WTC11 (cell line): ENCODE results near the gene CDCA7. TPM values are rescaled to one million over a fixed set of nuclear protein-coding genes. Genes with fewer than 3 reads are reported as not detected.

Experiments used
- ATAC-seq: fragments of 200-7000 bp; cut with Tn5 transposase; 2 replicates; pipeline ENCODE4 v1.10.0; 2021; ENCODE audit warnings: mild to moderate bottlenecking, moderate library complexity
- CTCF ChIA-PET: fragments of 300-600 bp; sonication (Branson Sonifier 250); formaldehyde crosslinking; loops from one replicate; lab custom pipeline; 2021; ENCODE audit warnings: antibody characterized with exemption; lab: Charles Lee
- POLR2A ChIA-PET: fragments of 350-600 bp; sonication (Branson Sonifier 250); formaldehyde crosslinking; loops from one replicate; lab custom pipeline; 2021; ENCODE audit warnings: antibody characterized with exemption; lab: Charles Lee
- DNase-seq: peaks from one replicate; pipeline ENCODE4 v3.0.0; 2021; ENCODE audit warnings: low spot score
- H3K27ac Mint-ChIP-seq: 2 replicates; pipeline ENCODE4 v1.8.0; 2021; ENCODE audit warnings: mixed read lengths
- H3K27me3 Mint-ChIP-seq: 2 replicates; pipeline ENCODE4 v1.8.0; 2021; ENCODE audit warnings: low read depth, mild to moderate bottlenecking, moderate library complexity, mixed read lengths
- H3K36me3 Mint-ChIP-seq: 2 replicates; pipeline ENCODE4 v1.8.0; 2021; ENCODE audit warnings: mixed read lengths
- H3K4me1 Mint-ChIP-seq: 2 replicates; pipeline ENCODE4 v1.8.0; 2022; ENCODE audit warnings: mixed read lengths
- H3K4me3 Mint-ChIP-seq: 2 replicates; pipeline ENCODE4 v1.8.0; 2021; ENCODE audit warnings: mild to moderate bottlenecking, moderate library complexity, mixed read lengths
- H3K9me3 Mint-ChIP-seq: 2 replicates; pipeline ENCODE4 v1.8.0; 2021; ENCODE audit warnings: mixed read lengths
- ATF1 ChIP-seq: sonication (generic); formaldehyde crosslinking; IDR thresholded peaks from 2 replicates; pipeline ENCODE4 v1.8.1; 2023; ENCODE audit warnings: mild to moderate bottlenecking, moderate library complexity, missing genetic modification reagents
- FOXP1 ChIP-seq: sonication (generic); formaldehyde crosslinking; IDR thresholded peaks from 2 replicates; pipeline ENCODE4 v1.8.0; 2022; ENCODE audit warnings: missing genetic modification reagents, mild to moderate bottlenecking, moderate library complexity, borderline replicate concordance
- GTF2I ChIP-seq: fragments of 250-450 bp; sonication (Bioruptor Pico); conservative IDR thresholded peaks from 2 replicates; pipeline ENCODE4 v1.4.0; 2021; ENCODE audit warnings: mild to moderate bottlenecking
- IRF2 ChIP-seq: sonication (generic); formaldehyde crosslinking; IDR thresholded peaks from 2 replicates; pipeline ENCODE4 v1.8.0; 2022; ENCODE audit warnings: low read depth, missing genetic modification reagents, borderline replicate concordance
- JUN ChIP-seq: sonication (generic); formaldehyde crosslinking; IDR thresholded peaks from 2 replicates; pipeline ENCODE4 v1.8.0; 2023; ENCODE audit warnings: mild to moderate bottlenecking, missing genetic modification reagents
- MXD4 ChIP-seq: fragments of 250-450 bp; sonication (Bioruptor Pico); IDR thresholded peaks from 2 replicates; pipeline ENCODE4 v1.8.0; 2021; ENCODE audit warnings: mild to moderate bottlenecking, moderate library complexity, borderline replicate concordance
- MYBL2 ChIP-seq: sonication (generic); formaldehyde crosslinking; IDR thresholded peaks from 2 replicates; pipeline ENCODE4 v1.8.1; 2023; ENCODE audit warnings: mild to moderate bottlenecking, moderate library complexity, missing genetic modification reagents
- NFE2L1 ChIP-seq: sonication (generic); formaldehyde crosslinking; IDR thresholded peaks from 2 replicates; pipeline ENCODE4 v1.8.1; 2023; ENCODE audit warnings: missing genetic modification reagents
- NR1H2 ChIP-seq: sonication (generic); formaldehyde crosslinking; IDR thresholded peaks from 2 replicates; pipeline ENCODE4 v1.9.0; 2021; ENCODE audit warnings: mild to moderate bottlenecking, moderate library complexity, missing genetic modification reagents
- NR2C2 ChIP-seq: sonication (generic); formaldehyde crosslinking; IDR thresholded peaks from 2 replicates; pipeline ENCODE4 v1.8.0; 2022; ENCODE audit warnings: mild to moderate bottlenecking, missing genetic modification reagents
- SP1 ChIP-seq: sonication (generic); formaldehyde crosslinking; conservative IDR thresholded peaks from 2 replicates; pipeline ENCODE4 v1.8.1; 2022; ENCODE audit warnings: missing genetic modification reagents
- ZNF396 ChIP-seq: fragments of 250-450 bp; sonication (Bioruptor Pico); IDR thresholded peaks from 2 replicates; pipeline ENCODE4 v1.8.0; 2021; ENCODE audit warnings: mild to moderate bottlenecking, moderate library complexity, borderline replicate concordance
- ZNF423 ChIP-seq: fragments of 250-450 bp; sonication (Bioruptor Pico); IDR thresholded peaks from 2 replicates; pipeline ENCODE4 v2.1.2; 2022; ENCODE audit warnings: mild to moderate bottlenecking, moderate library complexity
- total RNA-seq: library from RNA; stranded (reverse); gene quantifications from 3 replicates; pipeline ENCODE4 v1.2.3, GENCODE V29; 2021
- TF ChIP-seq, protein P1 (sequence below): fragments of 250-450 bp; sonication (Bioruptor Pico); IDR thresholded peaks from 2 replicates; pipeline ENCODE4 v1.9.0; 2021; ENCODE audit warnings: mild to moderate bottlenecking
- TF ChIP-seq, protein P2 (sequence below): sonication (generic); formaldehyde crosslinking; IDR thresholded peaks from 2 replicates; pipeline ENCODE4 v1.8.1; 2022; ENCODE audit warnings: mild to moderate bottlenecking, missing genetic modification reagents, moderate library complexity, borderline replicate concordance
- TF ChIP-seq, protein P3 (sequence below): sonication (generic); formaldehyde crosslinking; IDR thresholded peaks from 2 replicates; pipeline ENCODE4 v1.8.1; 2023; ENCODE audit warnings: mild to moderate bottlenecking, missing genetic modification reagents
- TF ChIP-seq, protein P4 (sequence below): sonication (generic); formaldehyde crosslinking; IDR thresholded peaks from 2 replicates; pipeline ENCODE4 v1.8.1; 2023; ENCODE audit warnings: mild to moderate bottlenecking, missing genetic modification reagents, moderate library complexity
- TF ChIP-seq, protein P5 (sequence below): fragments of 250-450 bp; sonication (Bioruptor Pico); IDR thresholded peaks from 2 replicates; pipeline ENCODE4 v1.9.0; 2021; ENCODE audit warnings: mild to moderate bottlenecking
- TF ChIP-seq, protein P6 (sequence below): sonication (generic); formaldehyde crosslinking; IDR thresholded peaks from 2 replicates; pipeline ENCODE4 v1.8.0; 2022; ENCODE audit warnings: mild to moderate bottlenecking, missing genetic modification reagents
- TF ChIP-seq, protein P7 (sequence below): sonication (generic); formaldehyde crosslinking; conservative IDR thresholded peaks from 2 replicates; pipeline ENCODE4 v1.8.1; 2022; ENCODE audit warnings: mild to moderate bottlenecking, missing genetic modification reagents
- TF ChIP-seq, protein P8 (sequence below): fragments of 250-450 bp; sonication (Bioruptor Pico); IDR thresholded peaks from 2 replicates; pipeline ENCODE4 v1.9.0; 2021; ENCODE audit warnings: mild to moderate bottlenecking, borderline replicate concordance
- TF ChIP-seq, protein P9 (sequence below): sonication (generic); formaldehyde crosslinking; IDR thresholded peaks from 2 replicates; pipeline ENCODE4 v1.8.1; 2022; ENCODE audit warnings: missing genetic modification reagents, borderline replicate concordance

The CDCA7 gene
- total RNA-seq, 1 experiment from 2014 or later = 79.7 TPM

DNA sequence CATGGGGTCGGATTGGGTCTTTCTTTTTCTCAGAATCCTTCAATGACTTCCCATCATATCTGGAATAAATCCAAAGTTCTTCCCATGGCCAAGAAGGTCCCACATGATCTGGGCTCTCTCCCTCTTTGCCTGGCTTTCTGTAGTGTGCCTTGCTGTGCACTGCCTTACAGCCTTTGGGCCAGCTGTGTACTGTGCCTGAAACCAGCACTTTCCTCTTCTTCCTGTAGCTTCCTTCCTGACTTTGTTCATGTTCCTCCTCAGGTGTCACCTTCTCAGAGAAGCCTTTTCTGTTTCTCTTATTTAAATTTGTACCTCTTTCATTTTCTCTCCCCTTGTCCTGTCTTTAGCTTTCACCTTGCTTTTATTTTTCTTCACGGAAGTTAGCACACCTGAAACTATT is 4.3 kb upstream of the CDCA7 start:
- ATAC-seq = no peak
- TF ChIP-seq NFE2L1 (CRISPR knock-in tag) (no peak), IRF2 (no peak), GTF2I (CRISPR knock-in tag) (no peak), MXD4 (CRISPR knock-in tag) (no peak), FOXP1 (CRISPR knock-in tag) (no peak), NR1H2 (CRISPR knock-in tag) (no peak), ZNF396 (CRISPR knock-in tag) (no peak), ATF1 (CRISPR knock-in tag) (no peak), SP1 (no peak)
- TF ChIP-seq, protein P1, sequence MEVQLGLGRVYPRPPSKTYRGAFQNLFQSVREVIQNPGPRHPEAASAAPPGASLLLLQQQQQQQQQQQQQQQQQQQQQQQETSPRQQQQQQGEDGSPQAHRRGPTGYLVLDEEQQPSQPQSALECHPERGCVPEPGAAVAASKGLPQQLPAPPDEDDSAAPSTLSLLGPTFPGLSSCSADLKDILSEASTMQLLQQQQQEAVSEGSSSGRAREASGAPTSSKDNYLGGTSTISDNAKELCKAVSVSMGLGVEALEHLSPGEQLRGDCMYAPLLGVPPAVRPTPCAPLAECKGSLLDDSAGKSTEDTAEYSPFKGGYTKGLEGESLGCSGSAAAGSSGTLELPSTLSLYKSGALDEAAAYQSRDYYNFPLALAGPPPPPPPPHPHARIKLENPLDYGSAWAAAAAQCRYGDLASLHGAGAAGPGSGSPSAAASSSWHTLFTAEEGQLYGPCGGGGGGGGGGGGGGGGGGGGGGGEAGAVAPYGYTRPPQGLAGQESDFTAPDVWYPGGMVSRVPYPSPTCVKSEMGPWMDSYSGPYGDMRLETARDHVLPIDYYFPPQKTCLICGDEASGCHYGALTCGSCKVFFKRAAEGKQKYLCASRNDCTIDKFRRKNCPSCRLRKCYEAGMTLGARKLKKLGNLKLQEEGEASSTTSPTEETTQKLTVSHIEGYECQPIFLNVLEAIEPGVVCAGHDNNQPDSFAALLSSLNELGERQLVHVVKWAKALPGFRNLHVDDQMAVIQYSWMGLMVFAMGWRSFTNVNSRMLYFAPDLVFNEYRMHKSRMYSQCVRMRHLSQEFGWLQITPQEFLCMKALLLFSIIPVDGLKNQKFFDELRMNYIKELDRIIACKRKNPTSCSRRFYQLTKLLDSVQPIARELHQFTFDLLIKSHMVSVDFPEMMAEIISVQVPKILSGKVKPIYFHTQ (CRISPR knock-in tag) = no peak
- TF ChIP-seq, protein P2, sequence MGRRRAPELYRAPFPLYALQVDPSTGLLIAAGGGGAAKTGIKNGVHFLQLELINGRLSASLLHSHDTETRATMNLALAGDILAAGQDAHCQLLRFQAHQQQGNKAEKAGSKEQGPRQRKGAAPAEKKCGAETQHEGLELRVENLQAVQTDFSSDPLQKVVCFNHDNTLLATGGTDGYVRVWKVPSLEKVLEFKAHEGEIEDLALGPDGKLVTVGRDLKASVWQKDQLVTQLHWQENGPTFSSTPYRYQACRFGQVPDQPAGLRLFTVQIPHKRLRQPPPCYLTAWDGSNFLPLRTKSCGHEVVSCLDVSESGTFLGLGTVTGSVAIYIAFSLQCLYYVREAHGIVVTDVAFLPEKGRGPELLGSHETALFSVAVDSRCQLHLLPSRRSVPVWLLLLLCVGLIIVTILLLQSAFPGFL (CRISPR knock-in tag) = no peak
- TF ChIP-seq, protein P3, sequence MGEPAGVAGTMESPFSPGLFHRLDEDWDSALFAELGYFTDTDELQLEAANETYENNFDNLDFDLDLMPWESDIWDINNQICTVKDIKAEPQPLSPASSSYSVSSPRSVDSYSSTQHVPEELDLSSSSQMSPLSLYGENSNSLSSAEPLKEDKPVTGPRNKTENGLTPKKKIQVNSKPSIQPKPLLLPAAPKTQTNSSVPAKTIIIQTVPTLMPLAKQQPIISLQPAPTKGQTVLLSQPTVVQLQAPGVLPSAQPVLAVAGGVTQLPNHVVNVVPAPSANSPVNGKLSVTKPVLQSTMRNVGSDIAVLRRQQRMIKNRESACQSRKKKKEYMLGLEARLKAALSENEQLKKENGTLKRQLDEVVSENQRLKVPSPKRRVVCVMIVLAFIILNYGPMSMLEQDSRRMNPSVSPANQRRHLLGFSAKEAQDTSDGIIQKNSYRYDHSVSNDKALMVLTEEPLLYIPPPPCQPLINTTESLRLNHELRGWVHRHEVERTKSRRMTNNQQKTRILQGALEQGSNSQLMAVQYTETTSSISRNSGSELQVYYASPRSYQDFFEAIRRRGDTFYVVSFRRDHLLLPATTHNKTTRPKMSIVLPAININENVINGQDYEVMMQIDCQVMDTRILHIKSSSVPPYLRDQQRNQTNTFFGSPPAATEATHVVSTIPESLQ (CRISPR knock-in tag) = no peak
- TF ChIP-seq, protein P4, sequence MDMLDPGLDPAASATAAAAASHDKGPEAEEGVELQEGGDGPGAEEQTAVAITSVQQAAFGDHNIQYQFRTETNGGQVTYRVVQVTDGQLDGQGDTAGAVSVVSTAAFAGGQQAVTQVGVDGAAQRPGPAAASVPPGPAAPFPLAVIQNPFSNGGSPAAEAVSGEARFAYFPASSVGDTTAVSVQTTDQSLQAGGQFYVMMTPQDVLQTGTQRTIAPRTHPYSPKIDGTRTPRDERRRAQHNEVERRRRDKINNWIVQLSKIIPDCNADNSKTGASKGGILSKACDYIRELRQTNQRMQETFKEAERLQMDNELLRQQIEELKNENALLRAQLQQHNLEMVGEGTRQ (CRISPR knock-in tag) = no peak
- TF ChIP-seq, protein P5, sequence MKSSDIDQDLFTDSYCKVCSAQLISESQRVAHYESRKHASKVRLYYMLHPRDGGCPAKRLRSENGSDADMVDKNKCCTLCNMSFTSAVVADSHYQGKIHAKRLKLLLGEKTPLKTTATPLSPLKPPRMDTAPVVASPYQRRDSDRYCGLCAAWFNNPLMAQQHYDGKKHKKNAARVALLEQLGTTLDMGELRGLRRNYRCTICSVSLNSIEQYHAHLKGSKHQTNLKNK (CRISPR knock-in tag) = no peak
- TF ChIP-seq, protein P6, sequence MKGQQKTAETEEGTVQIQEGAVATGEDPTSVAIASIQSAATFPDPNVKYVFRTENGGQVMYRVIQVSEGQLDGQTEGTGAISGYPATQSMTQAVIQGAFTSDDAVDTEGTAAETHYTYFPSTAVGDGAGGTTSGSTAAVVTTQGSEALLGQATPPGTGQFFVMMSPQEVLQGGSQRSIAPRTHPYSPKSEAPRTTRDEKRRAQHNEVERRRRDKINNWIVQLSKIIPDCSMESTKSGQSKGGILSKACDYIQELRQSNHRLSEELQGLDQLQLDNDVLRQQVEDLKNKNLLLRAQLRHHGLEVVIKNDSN (CRISPR knock-in tag) = no peak
- TF ChIP-seq, all 79 proteins: peak for 0
- Mint-ChIP-seq H3K27me3 (peaks cover 2% of the 10 kb centered on the region; the same call in 1 of the 2 replicates), H3K4me1 (peaks cover 25% of the 10 kb centered on the region), H3K36me3 (peaks cover 20% of the 10 kb centered on the region), H3K9me3 (peaks cover 36% of the 10 kb centered on the region), H3K4me3 (no peak overlapping the region), H3K27ac (no peak overlapping the region)
- ChIA-PET CTCF (no interaction called here), POLR2A (no interaction called here)
- DNase-seq = no peak

DNA sequence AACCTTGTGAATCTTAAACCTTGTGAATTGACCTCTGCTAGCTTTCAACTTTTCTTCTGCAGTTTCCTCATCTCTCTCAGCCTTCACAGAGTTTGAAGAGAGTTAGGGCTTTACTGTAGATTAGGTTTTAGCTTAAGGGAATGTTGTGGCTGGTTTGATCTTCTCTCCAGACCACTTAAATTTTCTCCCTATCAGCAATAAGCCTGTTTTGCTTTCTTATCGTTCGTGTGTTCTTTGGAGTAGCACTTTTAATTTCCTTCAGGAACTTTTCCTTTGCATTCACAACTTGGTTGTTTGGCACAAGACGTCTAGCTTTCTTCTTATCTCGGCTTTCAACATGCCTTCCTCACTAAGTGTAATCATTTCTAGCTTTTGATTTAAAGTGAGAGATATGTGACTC is 2.8 kb upstream of the CDCA7 start:
- POLR2A ChIA-PET = no interaction called here
- no peak overlapping the region for H3K4me3 Mint-ChIP-seq
- peaks cover 25% of the 10 kb centered on the region for H3K9me3 Mint-ChIP-seq
- H3K36me3 Mint-ChIP-seq = peaks cover 9% of the 10 kb centered on the region
- peaks cover 37% of the 10 kb centered on the region for H3K4me1 Mint-ChIP-seq
- CTCF ChIA-PET = interaction anchor here (2.1 kb wide), 1 partner anchor 97 kb away, joined by 7 read pairs; no protein-coding TSS in a partner anchor
- DNase-seq (no peak), ATAC-seq (no peak)
- no peaks in the 10 kb centered on the region for H3K27me3 Mint-ChIP-seq
- H3K27ac Mint-ChIP-seq = no peak overlapping the region
- TF ChIP-seq, protein P7, sequence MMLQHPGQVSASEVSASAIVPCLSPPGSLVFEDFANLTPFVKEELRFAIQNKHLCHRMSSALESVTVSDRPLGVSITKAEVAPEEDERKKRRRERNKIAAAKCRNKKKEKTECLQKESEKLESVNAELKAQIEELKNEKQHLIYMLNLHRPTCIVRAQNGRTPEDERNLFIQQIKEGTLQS (CRISPR knock-in tag) = no peak
- TF ChIP-seq JUN (CRISPR knock-in tag) (no peak), NR2C2 (no peak), ZNF423 (CRISPR knock-in tag) (no peak), MYBL2 (CRISPR knock-in tag) (no peak)
- TF ChIP-seq, protein P8, sequence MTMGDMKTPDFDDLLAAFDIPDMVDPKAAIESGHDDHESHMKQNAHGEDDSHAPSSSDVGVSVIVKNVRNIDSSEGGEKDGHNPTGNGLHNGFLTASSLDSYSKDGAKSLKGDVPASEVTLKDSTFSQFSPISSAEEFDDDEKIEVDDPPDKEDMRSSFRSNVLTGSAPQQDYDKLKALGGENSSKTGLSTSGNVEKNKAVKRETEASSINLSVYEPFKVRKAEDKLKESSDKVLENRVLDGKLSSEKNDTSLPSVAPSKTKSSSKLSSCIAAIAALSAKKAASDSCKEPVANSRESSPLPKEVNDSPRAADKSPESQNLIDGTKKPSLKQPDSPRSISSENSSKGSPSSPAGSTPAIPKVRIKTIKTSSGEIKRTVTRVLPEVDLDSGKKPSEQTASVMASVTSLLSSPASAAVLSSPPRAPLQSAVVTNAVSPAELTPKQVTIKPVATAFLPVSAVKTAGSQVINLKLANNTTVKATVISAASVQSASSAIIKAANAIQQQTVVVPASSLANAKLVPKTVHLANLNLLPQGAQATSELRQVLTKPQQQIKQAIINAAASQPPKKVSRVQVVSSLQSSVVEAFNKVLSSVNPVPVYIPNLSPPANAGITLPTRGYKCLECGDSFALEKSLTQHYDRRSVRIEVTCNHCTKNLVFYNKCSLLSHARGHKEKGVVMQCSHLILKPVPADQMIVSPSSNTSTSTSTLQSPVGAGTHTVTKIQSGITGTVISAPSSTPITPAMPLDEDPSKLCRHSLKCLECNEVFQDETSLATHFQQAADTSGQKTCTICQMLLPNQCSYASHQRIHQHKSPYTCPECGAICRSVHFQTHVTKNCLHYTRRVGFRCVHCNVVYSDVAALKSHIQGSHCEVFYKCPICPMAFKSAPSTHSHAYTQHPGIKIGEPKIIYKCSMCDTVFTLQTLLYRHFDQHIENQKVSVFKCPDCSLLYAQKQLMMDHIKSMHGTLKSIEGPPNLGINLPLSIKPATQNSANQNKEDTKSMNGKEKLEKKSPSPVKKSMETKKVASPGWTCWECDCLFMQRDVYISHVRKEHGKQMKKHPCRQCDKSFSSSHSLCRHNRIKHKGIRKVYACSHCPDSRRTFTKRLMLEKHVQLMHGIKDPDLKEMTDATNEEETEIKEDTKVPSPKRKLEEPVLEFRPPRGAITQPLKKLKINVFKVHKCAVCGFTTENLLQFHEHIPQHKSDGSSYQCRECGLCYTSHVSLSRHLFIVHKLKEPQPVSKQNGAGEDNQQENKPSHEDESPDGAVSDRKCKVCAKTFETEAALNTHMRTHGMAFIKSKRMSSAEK = no peak
- TF ChIP-seq, protein P9, sequence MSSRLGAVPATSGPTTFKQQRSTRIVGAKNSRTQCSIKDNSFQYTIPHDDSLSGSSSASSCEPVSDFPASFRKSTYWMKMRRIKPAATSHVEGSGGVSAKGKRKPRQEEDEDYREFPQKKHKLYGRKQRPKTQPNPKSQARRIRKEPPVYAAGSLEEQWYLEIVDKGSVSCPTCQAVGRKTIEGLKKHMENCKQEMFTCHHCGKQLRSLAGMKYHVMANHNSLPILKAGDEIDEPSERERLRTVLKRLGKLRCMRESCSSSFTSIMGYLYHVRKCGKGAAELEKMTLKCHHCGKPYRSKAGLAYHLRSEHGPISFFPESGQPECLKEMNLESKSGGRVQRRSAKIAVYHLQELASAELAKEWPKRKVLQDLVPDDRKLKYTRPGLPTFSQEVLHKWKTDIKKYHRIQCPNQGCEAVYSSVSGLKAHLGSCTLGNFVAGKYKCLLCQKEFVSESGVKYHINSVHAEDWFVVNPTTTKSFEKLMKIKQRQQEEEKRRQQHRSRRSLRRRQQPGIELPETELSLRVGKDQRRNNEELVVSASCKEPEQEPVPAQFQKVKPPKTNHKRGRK (CRISPR knock-in tag) = no peak
